GM06990 (cell line): ENCODE results near the gene LASP1.

Source experiments
- DNase-seq: peaks from one replicate; pipeline ENCODE4 v3.0.0-alpha.2; 2011; ENCODE audit not compliant: insufficient read length; ENCODE audit errors: extremely low read depth
- H3K27me3 ChIP-seq: replicated peaks from 2 replicates; pipeline ENCODE4 v1.6.0; 2011; ENCODE audit warnings: low read length; ENCODE audit not compliant: control insufficient read depth, insufficient read depth
- H3K36me3 ChIP-seq: 2 replicates; pipeline ENCODE4 v1.5.1; 2011; ENCODE audit warnings: low read length; ENCODE audit not compliant: control insufficient read depth, insufficient read depth
- H3K4me3 ChIP-seq: replicated peaks from 2 replicates; pipeline ENCODE4 v1.5.1; 2011; ENCODE audit warnings: low read depth, mild to moderate bottlenecking, control low read depth, low read length
- CTCF ChIP-seq: IDR thresholded peaks from 2 replicates; pipeline ENCODE4 v1.5.1; 2011; ENCODE audit warnings: low read length, control low read depth, mild to moderate bottlenecking, inconsistent platforms; ENCODE audit not compliant: insufficient read depth, poor library complexity, severe bottlenecking

Gene LASP1

GRCh38 chr17:38904892-38905291 lies 35.0 kb downstream of the LASP1 start:
- DNase-seq = no peak
- peaks cover 18% of the 10 kb centered on the region for H3K36me3 ChIP-seq
- H3K4me3 ChIP-seq = no peak overlapping the region
- H3K27me3 ChIP-seq = no peaks in the 10 kb centered on the region
- TF ChIP-seq CTCF = no peak

GRCh38 chr17:38905375-38905774 lies 35.5 kb downstream of the LASP1 start:
- H3K27me3 ChIP-seq = no peaks in the 10 kb centered on the region
- peaks cover 18% of the 10 kb centered on the region for H3K36me3 ChIP-seq
- no peak for DNase-seq
- TF ChIP-seq CTCF = no peak
- H3K4me3 ChIP-seq = no peak overlapping the region

- TF ChIP-seq CTCF = no peak
- Histone ChIP-seq H3K27me3 (no peaks in the 10 kb centered on the region), H3K36me3 (peaks cover 14% of the 10 kb centered on the region), H3K4me3 (no peak overlapping the region)
- no peak for DNase-seq
Measured at GRCh38 chr17:38906460-38907228, 36.8 kb downstream of the LASP1 start.

- Histone ChIP-seq H3K27me3 (no peaks in the 10 kb centered on the region), H3K36me3 (peaks cover 21% of the 10 kb centered on the region), H3K4me3 (peak overlapping the region; percentile 24; the same call in 1 of the 2 replicates)
- DNase-seq = no peak
- peak; percentile 34 for TF ChIP-seq CTCF
Measured at GRCh38 chr17:38907930-38908675, 38.2 kb downstream of the LASP1 start.

GRCh38 chr17:38908676-38909181 lies 38.9 kb downstream of the LASP1 start:
- peak; percentile 52 for DNase-seq
- H3K36me3 ChIP-seq = peaks cover 23% of the 10 kb centered on the region
- no peak for TF ChIP-seq CTCF
- no peak overlapping the region for H3K4me3 ChIP-seq
- no peaks in the 10 kb centered on the region for H3K27me3 ChIP-seq
